T47D (cell line): Measurements from ENCODE around the gene AJAP1.
A peak's percentile ranks its signal among the peaks of the same experiment; 100 is the strongest.

Experiments used
- DNase-seq, 2 experiments: peaks; one replicate each; pipeline versions ENCODE4 v3.0.0 to v3.0.0-alpha.2; 2011 to 2012; ENCODE audit warnings: low read depth in 1 of 2, low spot score in 1 of 2
- JUND ChIP-seq: IDR thresholded peaks from 2 replicates; pipeline ENCODE4 v1.6.1; 2012; ENCODE audit warnings: low read depth
- in situ Hi-C: cut with HindIII; loops from 2 replicates; pipeline ENCODE4 v1.10.0; 2016; ENCODE audit warnings: low sequenced_read_pairs, low pct_unique_long_range_greater_than_20kb

The AJAP1 gene

DNA sequence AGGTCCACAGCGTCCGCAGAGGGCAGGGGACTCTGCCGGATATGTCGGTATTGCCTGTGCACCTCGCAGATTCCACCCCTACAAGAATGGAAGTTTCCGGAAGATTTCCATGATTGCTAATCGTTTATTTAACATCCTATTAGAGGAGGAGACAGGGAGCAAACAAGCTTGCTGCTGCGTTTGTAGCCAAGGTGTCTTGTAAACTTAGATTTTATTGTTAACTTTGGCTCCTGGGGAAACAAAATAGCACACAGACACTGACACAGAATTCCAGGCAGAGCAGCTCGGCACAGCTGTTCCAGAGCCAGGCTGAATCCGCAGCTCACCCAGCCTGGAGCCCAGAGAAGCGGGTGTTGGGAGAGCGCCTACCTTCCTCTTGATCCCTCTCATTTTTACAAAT is 75.7 kb downstream of the AJAP1 start:
- DNase-seq = peak; percentile 5 to 16

DNA sequence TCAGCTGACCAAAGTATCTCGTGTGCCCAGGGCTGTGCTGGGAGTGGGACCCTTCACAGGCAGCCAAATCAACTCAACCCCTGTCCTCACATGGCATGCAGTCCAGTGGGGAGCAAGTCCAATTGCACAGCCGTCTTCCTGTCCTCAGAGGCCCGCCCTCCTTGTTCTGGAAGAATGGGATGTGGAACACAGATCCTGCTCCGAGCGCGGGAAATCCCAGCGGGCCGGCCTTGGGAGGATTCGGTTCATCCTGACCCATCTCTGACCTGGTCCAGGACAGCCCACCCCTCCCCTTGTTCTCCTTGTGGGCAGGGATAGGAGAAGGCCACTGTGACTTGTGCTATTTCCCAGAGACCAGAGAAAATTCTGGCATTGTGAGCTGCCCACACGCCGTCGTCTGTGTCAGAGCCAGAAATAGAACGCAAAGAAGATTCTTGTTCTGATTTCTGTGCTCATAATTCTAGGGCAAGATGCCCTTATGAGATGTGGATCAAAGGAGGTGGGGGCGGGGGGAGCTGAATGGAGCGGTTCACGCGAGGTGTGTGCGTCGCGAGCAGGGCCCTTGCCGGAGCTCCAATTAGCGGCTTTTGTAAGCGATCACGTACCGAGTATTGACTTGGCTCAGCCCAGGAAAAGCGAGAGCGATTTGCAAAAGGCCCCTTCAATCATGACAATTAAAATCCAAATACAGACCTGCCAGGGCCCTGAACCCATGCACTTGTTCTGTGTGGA is 79.2 kb downstream of the AJAP1 start:
- no peak for TF ChIP-seq JUND
- DNase-seq = no peak
- in situ Hi-C loops = no loop called here

More for the DNA sequence above, 75.7 kb downstream of the AJAP1 start:
- in situ Hi-C loops = no loop called here
- no peak for TF ChIP-seq JUND

DNA sequence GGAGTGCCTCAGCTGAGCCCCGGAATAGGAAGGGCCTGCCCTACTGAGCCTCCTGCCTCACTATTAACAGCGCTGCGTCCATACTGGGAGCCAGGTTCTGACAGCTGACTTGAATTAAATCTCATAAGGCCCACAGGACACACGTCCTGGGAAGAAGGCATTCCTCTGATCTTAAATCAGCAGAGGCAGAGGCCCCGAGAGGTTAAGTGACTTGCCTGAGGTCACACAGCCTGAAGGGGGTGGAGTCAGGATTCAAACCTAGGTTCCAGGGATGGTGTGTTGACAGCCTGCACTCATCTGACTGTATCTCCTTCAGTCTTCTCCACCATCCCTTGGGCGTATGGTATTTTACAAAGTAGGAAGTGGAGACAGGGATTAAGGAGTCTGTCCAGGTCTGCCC is 79.8 kb downstream of the AJAP1 start:
- in situ Hi-C loops = no loop called here
- no peak for TF ChIP-seq JUND
- no peak for DNase-seq

DNA sequence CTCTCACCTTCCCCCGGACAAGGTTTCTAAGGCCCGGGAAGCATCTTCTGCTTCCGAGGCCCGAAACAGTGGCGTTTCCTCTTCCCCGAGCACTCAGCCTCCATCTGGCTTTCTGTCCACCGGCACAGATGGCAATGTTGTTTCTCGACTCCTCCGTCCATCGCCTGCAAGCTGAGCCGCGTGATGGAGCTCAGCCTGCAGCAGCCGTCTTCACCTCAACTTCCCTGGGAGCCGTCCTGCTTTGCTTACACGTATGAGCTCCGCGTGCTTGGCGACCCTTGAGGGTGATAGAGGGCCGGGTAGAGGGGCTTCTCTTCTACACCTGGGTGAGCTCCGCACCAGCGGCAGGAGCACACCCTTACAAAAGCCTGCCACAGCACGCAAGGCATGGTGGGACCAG is 80.4 kb downstream of the AJAP1 start:
- in situ Hi-C loops = no loop called here
- no peak for TF ChIP-seq JUND
- DNase-seq = no peak

DNA sequence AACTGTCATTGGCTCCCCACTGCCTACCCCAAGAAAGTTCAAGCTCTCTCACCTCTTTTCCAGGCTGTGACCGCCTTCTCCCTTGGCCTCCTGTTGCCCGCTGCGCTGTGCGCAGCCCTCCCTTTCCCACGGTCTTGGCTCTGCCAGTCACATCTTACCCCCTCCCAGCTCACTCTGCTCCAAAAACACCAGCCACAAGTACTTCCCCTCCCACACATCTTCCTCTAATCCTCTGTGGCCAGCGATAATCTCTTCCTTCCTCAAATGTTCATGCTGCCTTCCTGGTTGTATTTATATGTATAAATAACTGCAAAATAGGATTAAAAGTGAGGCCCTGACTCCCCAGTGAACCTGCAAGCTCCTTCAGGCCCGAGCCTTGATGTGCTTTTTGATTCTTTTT is 81.8 kb downstream of the AJAP1 start:
- in situ Hi-C loops = no loop called here
- DNase-seq = no peak

GRCh38 chr1:4741876-4742423 is 87.5 kb downstream of the AJAP1 start:
- in situ Hi-C loops = no loop called here
- DNase-seq = no peak
- no peak for TF ChIP-seq JUND

More for the DNA sequence above, 81.8 kb downstream of the AJAP1 start:
- no peak for TF ChIP-seq JUND

GRCh38 chr1:4743978-4744750 is 89.8 kb downstream of the AJAP1 start:
- DNase-seq = no peak
- in situ Hi-C loops = no loop called here
- no peak for TF ChIP-seq JUND

DNA sequence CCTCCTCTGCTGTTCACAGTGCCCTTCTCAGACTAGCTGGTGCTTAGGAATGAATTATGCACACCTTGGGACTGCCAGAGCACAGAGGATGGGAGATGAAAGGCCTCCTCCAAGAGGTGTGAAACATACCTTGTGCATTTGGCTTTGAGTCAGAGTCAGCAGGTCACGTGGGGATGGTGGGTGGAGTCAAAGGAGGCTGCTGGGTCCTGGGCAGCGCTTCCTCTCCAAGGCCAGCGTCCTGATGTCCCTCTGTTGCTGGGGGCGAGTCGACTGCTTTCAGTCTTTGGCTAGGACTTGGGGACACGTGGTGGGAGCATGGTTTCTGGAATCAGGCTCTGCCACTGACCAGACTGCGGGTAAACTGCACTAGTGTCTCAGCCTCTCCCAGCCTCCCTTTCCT is 91.2 kb downstream of the AJAP1 start:
- TF ChIP-seq JUND = no peak
- peak in 1 of 2 experiments; percentile 2 for DNase-seq
- in situ Hi-C loops = no loop called here

GRCh38 chr1:4749406-4749805 is 95.0 kb downstream of the AJAP1 start:
- in situ Hi-C loops = no loop called here
- no peak for TF ChIP-seq JUND
- no peak for DNase-seq

DNA sequence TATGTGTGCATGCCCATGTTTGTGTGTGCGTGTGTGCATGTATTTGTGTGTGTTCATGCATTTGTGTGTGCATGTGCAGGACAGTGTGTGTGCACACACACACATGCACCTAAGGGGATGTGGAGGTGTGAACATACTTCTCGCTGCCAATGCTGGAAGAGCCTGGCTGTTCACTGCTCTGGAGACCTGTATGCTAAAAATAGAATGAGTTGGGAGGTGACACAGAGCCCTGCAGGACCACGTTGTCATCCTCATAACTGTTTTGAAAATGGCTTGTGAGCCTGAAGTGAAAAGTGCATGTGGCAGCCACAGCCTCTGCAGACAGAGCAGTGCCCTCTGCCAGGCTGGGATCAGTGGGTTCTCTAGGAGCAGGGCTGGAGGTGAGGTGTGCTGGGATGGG is 95.8 kb downstream of the AJAP1 start:
- in situ Hi-C loops = no loop called here
- DNase-seq = no peak
- TF ChIP-seq JUND = no peak

DNA sequence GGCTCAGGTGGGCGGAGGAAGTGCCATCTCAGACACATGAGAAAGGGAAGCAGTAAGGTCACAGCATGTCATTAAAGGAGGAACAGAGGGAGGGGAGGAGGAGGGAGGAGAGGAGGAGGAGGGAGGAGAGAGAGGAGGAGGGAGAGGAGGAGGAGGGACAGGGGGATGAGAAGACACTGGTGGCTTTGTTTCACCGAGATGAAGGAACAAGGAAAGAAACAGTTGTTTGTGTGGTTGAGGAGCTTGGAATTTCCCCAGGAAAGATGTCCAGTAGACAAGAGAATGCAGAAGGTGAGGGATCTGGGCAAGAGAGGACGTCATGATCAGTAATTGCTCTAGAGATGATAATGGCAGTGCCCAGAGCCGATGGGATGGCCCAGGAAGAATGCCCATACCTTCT is 97.7 kb downstream of the AJAP1 start:
- DNase-seq = no peak
- no peak for TF ChIP-seq JUND
- in situ Hi-C loops = no loop called here

DNA sequence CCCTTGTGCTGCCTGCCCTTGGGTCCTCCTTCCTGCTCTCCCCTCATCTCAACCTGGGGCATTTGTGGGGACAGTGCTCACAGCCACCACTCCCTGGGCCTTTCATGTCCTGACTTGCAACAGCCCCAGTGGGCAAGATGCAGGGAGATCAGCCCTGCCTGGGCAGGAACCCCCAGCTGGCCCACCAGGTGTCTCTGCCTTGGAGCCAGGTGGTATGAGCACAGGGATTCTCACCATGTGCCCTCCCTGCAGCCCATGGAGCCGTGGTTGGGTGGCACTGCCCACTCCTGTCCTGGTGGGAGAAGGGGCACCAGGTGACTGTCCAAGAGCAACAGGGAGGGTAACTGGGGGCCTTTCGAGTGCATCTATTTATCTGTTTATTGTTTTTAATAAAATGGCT is 100.4 kb downstream of the AJAP1 start:
- in situ Hi-C loops = no loop called here
- no peak for DNase-seq
- TF ChIP-seq JUND = no peak

DNA sequence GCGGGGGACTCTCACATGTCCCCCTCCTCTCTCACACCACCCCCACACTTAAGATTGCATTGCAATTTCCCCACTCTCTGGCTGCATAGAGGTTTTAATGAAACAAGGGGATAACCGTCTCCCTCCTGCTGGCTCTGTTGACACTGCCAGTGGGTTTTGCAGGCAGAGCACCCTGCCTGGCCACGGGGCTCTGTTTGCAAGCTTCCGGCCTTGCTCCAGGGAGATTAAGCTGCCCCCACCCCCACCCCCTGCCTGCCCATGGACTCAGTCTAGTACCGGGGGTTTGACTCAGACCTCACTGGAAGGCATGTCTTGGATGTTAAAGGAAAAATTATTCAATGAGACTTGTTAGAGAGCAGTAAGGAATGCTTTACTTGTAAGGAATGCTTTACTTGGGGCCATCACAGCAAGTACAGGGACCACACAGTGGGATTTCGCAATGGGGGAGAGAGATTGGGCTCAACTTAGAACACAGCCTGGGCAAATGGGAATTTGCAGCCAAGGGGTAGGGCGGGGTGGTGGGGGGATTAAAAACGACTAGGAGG is 101.0 kb downstream of the AJAP1 start:
- no peak for TF ChIP-seq JUND
- no peak for DNase-seq
- in situ Hi-C loops = no loop called here
